Measurements from ENCODE around the gene ACADVL.

DNA sequence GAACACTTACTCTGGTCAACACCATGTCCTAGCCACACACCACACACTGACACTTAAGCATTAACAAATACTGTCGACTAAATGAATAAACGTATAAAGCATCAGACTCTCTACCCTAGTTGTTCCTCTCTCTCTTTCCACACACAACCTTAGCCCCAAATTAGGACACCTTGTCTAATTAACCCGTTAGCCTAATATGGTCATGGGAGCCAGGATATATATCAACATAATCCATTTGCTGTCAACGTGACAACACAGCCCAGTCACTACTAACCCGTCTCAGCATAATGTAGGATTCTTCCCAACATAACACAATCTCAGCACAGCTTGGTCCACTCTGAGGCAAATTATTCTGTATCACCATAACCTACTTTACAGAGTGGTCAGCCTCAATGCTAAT, 12.4 kb downstream of the ACADVL start:
- TF ChIP-seq, protein P1, sequence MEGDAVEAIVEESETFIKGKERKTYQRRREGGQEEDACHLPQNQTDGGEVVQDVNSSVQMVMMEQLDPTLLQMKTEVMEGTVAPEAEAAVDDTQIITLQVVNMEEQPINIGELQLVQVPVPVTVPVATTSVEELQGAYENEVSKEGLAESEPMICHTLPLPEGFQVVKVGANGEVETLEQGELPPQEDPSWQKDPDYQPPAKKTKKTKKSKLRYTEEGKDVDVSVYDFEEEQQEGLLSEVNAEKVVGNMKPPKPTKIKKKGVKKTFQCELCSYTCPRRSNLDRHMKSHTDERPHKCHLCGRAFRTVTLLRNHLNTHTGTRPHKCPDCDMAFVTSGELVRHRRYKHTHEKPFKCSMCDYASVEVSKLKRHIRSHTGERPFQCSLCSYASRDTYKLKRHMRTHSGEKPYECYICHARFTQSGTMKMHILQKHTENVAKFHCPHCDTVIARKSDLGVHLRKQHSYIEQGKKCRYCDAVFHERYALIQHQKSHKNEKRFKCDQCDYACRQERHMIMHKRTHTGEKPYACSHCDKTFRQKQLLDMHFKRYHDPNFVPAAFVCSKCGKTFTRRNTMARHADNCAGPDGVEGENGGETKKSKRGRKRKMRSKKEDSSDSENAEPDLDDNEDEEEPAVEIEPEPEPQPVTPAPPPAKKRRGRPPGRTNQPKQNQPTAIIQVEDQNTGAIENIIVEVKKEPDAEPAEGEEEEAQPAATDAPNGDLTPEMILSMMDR (IDR thresholded peaks at IDR 0.05; ENCODE audit: insufficient read depth, low read length), result no peak
- TF ChIP-seq GABPA (IDR thresholded peaks at IDR 0.05; ENCODE audit: low read depth), result no peak

All from HL-60 (cell line).